ENCODE measurements around the gene FHIP1B.
A peak's percentile ranks its signal among the peaks of the same experiment; 100 is the strongest.

Gene FHIP1B

DNA sequence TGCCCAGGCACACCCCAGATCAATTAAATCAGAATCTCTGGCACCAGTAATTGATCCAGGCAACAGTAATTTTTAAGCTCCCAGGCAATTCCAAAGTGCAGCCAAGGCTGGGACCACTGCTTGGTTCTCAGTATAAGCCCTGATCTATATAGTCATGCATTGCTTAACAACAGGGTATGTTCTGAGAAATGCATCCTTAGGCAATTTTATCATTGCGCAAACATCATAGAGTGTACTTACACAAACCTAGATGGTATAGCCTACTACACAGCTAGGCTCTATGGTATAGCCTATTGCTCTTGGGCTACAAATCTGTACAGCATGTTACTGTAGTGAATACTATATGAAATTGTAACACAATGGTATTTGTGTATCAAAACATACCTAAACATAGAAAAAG lies 29.7 kb downstream of the FHIP1B start:
- H3K4me3 ChIP-seq (ENCODE audit: low read depth in 1 of 2, low read length in 2 of 2) = no peak overlapping the region
- H3K9ac ChIP-seq (ENCODE audit: low read depth, low read length) = no peak overlapping the region
- no peak overlapping the region for H3K27ac ChIP-seq (ENCODE audit: low read length)
- H3K9me3 ChIP-seq (ENCODE audit: insufficient read depth, low read length, severe bottlenecking) = no peaks in the 10 kb centered on the region
- H2AFZ ChIP-seq (ENCODE audit: low read depth, low read length) = no peak overlapping the region
- H3K4me2 ChIP-seq (ENCODE audit: insufficient read depth, low read length) = no peak overlapping the region
- no peaks in the 10 kb centered on the region for H3K79me2 ChIP-seq (ENCODE audit: insufficient read depth, low read length)
- no peak for DNase-seq
- ATAC-seq (ENCODE audit: insufficient read depth, low read depth) = no peak
- no peaks in the 10 kb centered on the region for H3K4me1 ChIP-seq (ENCODE audit: insufficient read depth, low read length)
- H3K36me3 ChIP-seq (ENCODE audit: insufficient read depth, low read length) = peaks cover 12% of the 10 kb centered on the region; the same call in 1 of the 2 replicates
- TF ChIP-seq EZH2 (IDR thresholded peaks at IDR 0.05; ENCODE audit: borderline replicate concordance, low read depth, low read length, severe bottlenecking) = no peak
- TF ChIP-seq, protein P1, sequence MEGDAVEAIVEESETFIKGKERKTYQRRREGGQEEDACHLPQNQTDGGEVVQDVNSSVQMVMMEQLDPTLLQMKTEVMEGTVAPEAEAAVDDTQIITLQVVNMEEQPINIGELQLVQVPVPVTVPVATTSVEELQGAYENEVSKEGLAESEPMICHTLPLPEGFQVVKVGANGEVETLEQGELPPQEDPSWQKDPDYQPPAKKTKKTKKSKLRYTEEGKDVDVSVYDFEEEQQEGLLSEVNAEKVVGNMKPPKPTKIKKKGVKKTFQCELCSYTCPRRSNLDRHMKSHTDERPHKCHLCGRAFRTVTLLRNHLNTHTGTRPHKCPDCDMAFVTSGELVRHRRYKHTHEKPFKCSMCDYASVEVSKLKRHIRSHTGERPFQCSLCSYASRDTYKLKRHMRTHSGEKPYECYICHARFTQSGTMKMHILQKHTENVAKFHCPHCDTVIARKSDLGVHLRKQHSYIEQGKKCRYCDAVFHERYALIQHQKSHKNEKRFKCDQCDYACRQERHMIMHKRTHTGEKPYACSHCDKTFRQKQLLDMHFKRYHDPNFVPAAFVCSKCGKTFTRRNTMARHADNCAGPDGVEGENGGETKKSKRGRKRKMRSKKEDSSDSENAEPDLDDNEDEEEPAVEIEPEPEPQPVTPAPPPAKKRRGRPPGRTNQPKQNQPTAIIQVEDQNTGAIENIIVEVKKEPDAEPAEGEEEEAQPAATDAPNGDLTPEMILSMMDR (IDR thresholded peaks at IDR 0.05; ENCODE audit: borderline replicate concordance, extremely low read depth, low read length, poor library complexity, severe bottlenecking) = no peak
- no peaks in the 10 kb centered on the region for H3K27me3 ChIP-seq (ENCODE audit: insufficient read depth, low read length, poor library complexity)
- H4K20me1 ChIP-seq (ENCODE audit: insufficient read depth, low read length) = 0 out of 2 replicates have a peak, but pooled peaks cover 3% of the 10 kb centered on the region

DNA sequence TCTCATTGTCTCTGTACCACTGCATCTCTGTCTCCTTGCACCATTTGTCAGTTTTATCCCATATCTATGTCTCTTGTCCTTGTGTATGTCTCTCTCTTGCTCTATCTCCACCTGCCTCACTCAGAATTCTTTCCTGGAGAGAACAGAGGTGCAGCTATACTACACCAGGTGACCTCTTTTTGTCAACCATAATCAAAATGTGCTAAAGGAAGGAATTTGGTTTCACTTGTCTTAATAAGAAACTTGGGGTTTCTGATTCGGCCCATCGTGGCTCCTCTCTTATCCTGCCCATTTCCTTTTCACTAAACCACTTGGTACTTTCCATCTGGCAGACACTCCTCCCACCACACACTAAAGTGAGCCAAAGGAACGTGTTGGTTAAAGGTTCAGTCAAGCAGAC lies 31.1 kb downstream of the FHIP1B start:
- no peaks in the 10 kb centered on the region for H3K27me3 ChIP-seq (ENCODE audit: insufficient read depth, low read length, poor library complexity)
- no peak overlapping the region for H3K4me3 ChIP-seq (ENCODE audit: low read depth in 1 of 2, low read length in 2 of 2)
- DNase-seq = no peak
- no peak overlapping the region for H3K27ac ChIP-seq (ENCODE audit: low read length)
- 0 out of 2 replicates have a peak, but pooled peaks cover 10% of the 10 kb centered on the region for H3K36me3 ChIP-seq (ENCODE audit: insufficient read depth, low read length)
- TF ChIP-seq EZH2 (IDR thresholded peaks at IDR 0.05; ENCODE audit: borderline replicate concordance, low read depth, low read length, severe bottlenecking) = no peak
- H4K20me1 ChIP-seq (ENCODE audit: insufficient read depth, low read length) = 0 out of 2 replicates have a peak, but pooled peaks cover 3% of the 10 kb centered on the region
- no peak overlapping the region for H3K4me2 ChIP-seq (ENCODE audit: insufficient read depth, low read length)
- 0 out of 3 replicates have a peak, but pooled peaks have one; percentile 33 for ATAC-seq (ENCODE audit: insufficient read depth, low read depth)
- no peaks in the 10 kb centered on the region for H3K9me3 ChIP-seq (ENCODE audit: insufficient read depth, low read length, severe bottlenecking)
- no peak overlapping the region for H3K9ac ChIP-seq (ENCODE audit: low read depth, low read length)
- H3K4me1 ChIP-seq (ENCODE audit: insufficient read depth, low read length) = no peaks in the 10 kb centered on the region
- H3K79me2 ChIP-seq (ENCODE audit: insufficient read depth, low read length) = no peaks in the 10 kb centered on the region
- H2AFZ ChIP-seq (ENCODE audit: low read depth, low read length) = no peak overlapping the region

DNA sequence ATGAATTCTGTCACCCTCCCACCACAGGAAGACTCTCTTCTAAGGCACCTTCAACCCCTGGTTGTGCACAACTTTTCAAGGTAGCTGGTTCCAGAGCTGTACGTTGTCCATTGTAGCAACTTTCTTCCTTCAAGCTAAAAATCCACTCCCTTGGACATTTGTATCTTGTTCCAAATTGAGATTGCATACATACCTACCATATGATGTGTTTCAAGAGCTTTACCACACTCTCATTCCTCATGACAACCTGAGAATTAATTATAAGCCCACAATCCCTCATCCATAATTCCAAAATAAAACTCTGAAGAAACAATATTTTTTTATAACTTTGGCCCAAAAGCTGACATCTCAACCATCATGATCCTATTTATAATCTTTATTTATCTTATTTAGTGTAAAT lies 32.4 kb downstream of the FHIP1B start:
- Histone ChIP-seq H3K27me3 (ENCODE audit: insufficient read depth, low read length, poor library complexity) (no peaks in the 10 kb centered on the region), H2AFZ (ENCODE audit: low read depth, low read length) (no peak overlapping the region), H3K4me2 (ENCODE audit: insufficient read depth, low read length) (no peak overlapping the region), H3K9ac (ENCODE audit: low read depth, low read length) (no peak overlapping the region), H3K9me3 (ENCODE audit: insufficient read depth, low read length, severe bottlenecking) (no peaks in the 10 kb centered on the region), H3K36me3 (ENCODE audit: insufficient read depth, low read length) (0 out of 2 replicates have a peak, but pooled peaks cover 5% of the 10 kb centered on the region), H3K4me1 (ENCODE audit: insufficient read depth, low read length) (no peaks in the 10 kb centered on the region), H3K79me2 (ENCODE audit: insufficient read depth, low read length) (no peaks in the 10 kb centered on the region), H3K27ac (ENCODE audit: low read length) (no peak overlapping the region), H3K4me3 (ENCODE audit: low read depth in 1 of 2, low read length in 2 of 2) (no peak overlapping the region), H4K20me1 (ENCODE audit: insufficient read depth, low read length) (no peaks in the 10 kb centered on the region)
- TF ChIP-seq, protein P1 (IDR thresholded peaks at IDR 0.05; ENCODE audit: borderline replicate concordance, extremely low read depth, low read length, poor library complexity, severe bottlenecking) = no peak
- no peak for TF ChIP-seq EZH2 (IDR thresholded peaks at IDR 0.05; ENCODE audit: borderline replicate concordance, low read depth, low read length, severe bottlenecking)
- DNase-seq (no peak), ATAC-seq (ENCODE audit: insufficient read depth, low read depth) (no peak)

DNA sequence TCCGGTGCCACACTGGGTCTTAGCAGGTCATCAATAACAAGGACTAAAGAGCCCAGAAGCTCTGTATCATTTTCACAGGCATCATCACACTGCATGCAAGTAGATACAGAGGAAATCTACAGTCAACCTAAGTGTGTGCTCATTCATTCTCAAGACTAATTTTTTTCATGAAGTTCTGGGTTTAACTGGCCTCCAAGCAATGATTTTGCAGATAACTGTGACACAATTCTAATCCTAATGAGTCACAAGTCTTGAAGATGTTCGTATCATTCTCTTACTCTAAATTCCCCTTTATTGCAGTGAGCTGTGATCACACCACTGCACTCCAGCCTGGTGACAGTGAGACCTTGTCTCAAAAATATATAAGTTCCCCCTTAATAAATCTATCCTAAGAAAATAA lies 33.0 kb downstream of the FHIP1B start:
- DNase-seq (no peak), ATAC-seq (ENCODE audit: insufficient read depth, low read depth) (no peak)
- Histone ChIP-seq H4K20me1 (ENCODE audit: insufficient read depth, low read length) (no peaks in the 10 kb centered on the region), H3K4me3 (ENCODE audit: low read depth in 1 of 2, low read length in 2 of 2) (no peak overlapping the region), H3K9ac (ENCODE audit: low read depth, low read length) (no peak overlapping the region), H3K4me1 (ENCODE audit: insufficient read depth, low read length) (no peaks in the 10 kb centered on the region), H3K27ac (ENCODE audit: low read length) (no peak overlapping the region), H3K9me3 (ENCODE audit: insufficient read depth, low read length, severe bottlenecking) (no peaks in the 10 kb centered on the region), H3K27me3 (ENCODE audit: insufficient read depth, low read length, poor library complexity) (no peaks in the 10 kb centered on the region), H3K79me2 (ENCODE audit: insufficient read depth, low read length) (no peaks in the 10 kb centered on the region), H2AFZ (ENCODE audit: low read depth, low read length) (no peak overlapping the region), H3K36me3 (ENCODE audit: insufficient read depth, low read length) (0 out of 2 replicates have a peak, but pooled peaks cover 5% of the 10 kb centered on the region), H3K4me2 (ENCODE audit: insufficient read depth, low read length) (no peak overlapping the region)
- no peak for TF ChIP-seq EZH2 (IDR thresholded peaks at IDR 0.05; ENCODE audit: borderline replicate concordance, low read depth, low read length, severe bottlenecking)
- TF ChIP-seq, protein P1 (IDR thresholded peaks at IDR 0.05; ENCODE audit: borderline replicate concordance, extremely low read depth, low read length, poor library complexity, severe bottlenecking) = no peak

Measured in DND-41 (cell line).